HG02973 (cell line): ENCODE data around the gene SYMPK.
"Not testable (repeated sequence)": the region's sequence is repeated elsewhere in the genome, so short reads cannot be mapped to it uniquely, and the experiment has no call there.

Experiments used
- ATAC-seq: cut with Tn5 transposase; IDR thresholded peaks from one replicate; pipeline ENCODE4 v1.9.1; 2021; ENCODE audit warnings: moderate library complexity; ENCODE audit not compliant: unreplicated experiment

SYMPK gene

GRCh38 chr19:45870798-45871197 is 7.9 kb upstream of the SYMPK start:
- ATAC-seq, result no peak

GRCh38 chr19:45867241-45867640 is 4.3 kb upstream of the SYMPK start:
- not testable (repeated sequence) for ATAC-seq

GRCh38 chr19:45866400-45867176 is 3.6 kb upstream of the SYMPK start:
- ATAC-seq, result no peak

- ATAC-seq, result no peak
Measured at GRCh38 chr19:45865269-45865948, 2.5 kb upstream of the SYMPK start.

- no peak for ATAC-seq
Measured at GRCh38 chr19:45864629-45865082, 1.7 kb upstream of the SYMPK start.

- ATAC-seq, result no peak
Measured at GRCh38 chr19:45863840-45864628, 1.1 kb upstream of the SYMPK start, which contains the start of gene FOXA3. TSS of gene FOXA3 (plus strand) at chr19:45864326. CDS start at chr19:45864457, 131 bp downstream.

- ATAC-seq, result no peak
Measured at GRCh38 chr19:45863335-45863839, 440 bp upstream of the SYMPK start.

GRCh38 chr19:45862271-45862563 is 730 bp downstream of the SYMPK start:
- no peak for ATAC-seq

GRCh38 chr19:45860359-45861259 is 2.3 kb downstream of the SYMPK start:
- no peak for ATAC-seq

GRCh38 chr19:45854167-45854778 is 8.7 kb downstream of the SYMPK start:
- no peak for ATAC-seq

GRCh38 chr19:45852983-45853382 is 10.0 kb downstream of the SYMPK start:
- ATAC-seq, result no peak

GRCh38 chr19:45852145-45852750 is 10.7 kb downstream of the SYMPK start:
- ATAC-seq, result no peak

GRCh38 chr19:45848922-45849321 is 14.0 kb downstream of the SYMPK start:
- ATAC-seq, result no peak

- ATAC-seq, result no peak
Measured at GRCh38 chr19:45847663-45848062, 15.3 kb downstream of the SYMPK start.

- ATAC-seq, result no peak
Measured at GRCh38 chr19:45842198-45842597, 20.7 kb downstream of the SYMPK start.

GRCh38 chr19:45834970-45835369 is 28.0 kb downstream of the SYMPK start:
- ATAC-seq, result no peak

GRCh38 chr19:45828945-45829344 is 34.0 kb downstream of the SYMPK start:
- no peak for ATAC-seq

- ATAC-seq, result no peak
Measured at GRCh38 chr19:45828523-45828922, 34.4 kb downstream of the SYMPK start.

- ATAC-seq, result no peak
Measured at GRCh38 chr19:45827459-45828093, 35.4 kb downstream of the SYMPK start.
